ENCODE data around the gene ALKBH3. TPM values are rescaled to one million over a fixed set of nuclear protein-coding genes. Genes with fewer than 3 reads are reported as not detected.

Gene ALKBH3
- total RNA-seq, 1 experiment from 2014 or later = 36.7 TPM

DNA sequence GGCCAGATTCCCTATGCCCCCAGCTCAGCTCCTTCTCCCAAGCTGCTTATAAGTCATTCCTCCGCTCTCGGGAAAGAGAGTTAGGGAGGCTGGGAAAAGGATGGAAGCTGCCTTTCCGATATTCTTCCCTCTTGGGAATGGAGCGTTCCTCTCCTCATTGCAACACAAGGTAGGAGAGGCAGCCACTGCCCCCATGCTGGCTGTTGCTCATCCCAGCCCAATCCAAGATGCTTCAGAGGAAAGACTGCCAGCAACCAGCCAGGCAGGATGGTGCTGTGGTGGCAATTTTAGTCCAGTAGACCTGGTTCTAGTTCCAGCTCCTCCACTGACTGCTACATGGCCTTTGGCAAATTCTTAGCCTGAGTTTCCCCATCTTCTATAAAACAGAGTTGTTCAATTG, 48.1 kb downstream of the ALKBH3 start:
- no TSS peak for BruUV-seq (replicated peaks)
- ChIA-PET CTCF (interaction anchor here (0.9 kb wide), 2 partner anchors 16 to 167 kb away, joined by 3 to 4 read pairs; partner anchors contain the start of gene EXT2), RAD21 (ENCODE audit: low non-redundant PET in 1 of 2, low total read pairs in 2 of 2, uncharacterized antibody in 2 of 2, unreplicated experiment in 2 of 2) (no interaction called here), POLR2A (no interaction called here)
- no peak for DNase-seq (ENCODE audit: low read depth, low spot score)
- Histone ChIP-seq H3K9ac (ENCODE audit: low read length) (no peak overlapping the region), H3K4me3 (replicated peaks in 1 of 2; ENCODE audit: low read depth in 1 of 2, low read length in 2 of 2) (no peak overlapping the region), H3K4me1 (ENCODE audit: control insufficient read depth in 1 of 2, insufficient read depth in 2 of 2, low read length in 2 of 2) (peaks cover 0 to 8% of the 10 kb centered on the region in 2 experiments; a peak in 1 of 4 replicates), H3K27me3 (ENCODE audit: insufficient read depth, low read length) (no peaks in the 10 kb centered on the region), H3K4me2 (ENCODE audit: low read length) (no peak overlapping the region), H3K9me2 (ENCODE audit: insufficient read depth) (no peaks in the 10 kb centered on the region), H3K27ac (ENCODE audit: low read depth, low read length) (no peak overlapping the region), H4K20me1 (ENCODE audit: insufficient read depth) (no peaks in the 10 kb centered on the region), H3K79me2 (ENCODE audit: insufficient read depth, low read length) (no peaks in the 10 kb centered on the region), H3K9me3 (ENCODE audit: control insufficient read depth in 1 of 2, insufficient read depth in 1 of 2, low read depth in 1 of 2, low read length in 2 of 2) (no peaks in the 10 kb centered on the region), H2AFZ (ENCODE audit: low read depth, low read length, poor library complexity, severe bottlenecking) (no peak overlapping the region), H3K36me3 (ENCODE audit: control insufficient read depth in 1 of 2, insufficient read depth in 2 of 2, low read length in 2 of 2) (no peaks in the 10 kb centered on the region)
- no peak for TF ChIP-seq ZFX (IDR thresholded peaks at IDR 0.05)
- no peak for TF ChIP-seq FOSL1 (IDR thresholded peaks at IDR 0.05; ENCODE audit: low read depth)
- TF ChIP-seq, protein P1, sequence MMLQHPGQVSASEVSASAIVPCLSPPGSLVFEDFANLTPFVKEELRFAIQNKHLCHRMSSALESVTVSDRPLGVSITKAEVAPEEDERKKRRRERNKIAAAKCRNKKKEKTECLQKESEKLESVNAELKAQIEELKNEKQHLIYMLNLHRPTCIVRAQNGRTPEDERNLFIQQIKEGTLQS (IDR thresholded peaks at IDR 0.05) = no peak
- no peak for TF ChIP-seq TCF7L2 (IDR thresholded peaks at IDR 0.05; ENCODE audit: borderline replicate concordance, extremely low read depth, insufficient read depth, insufficient read length)
- TF ChIP-seq, protein P2, sequence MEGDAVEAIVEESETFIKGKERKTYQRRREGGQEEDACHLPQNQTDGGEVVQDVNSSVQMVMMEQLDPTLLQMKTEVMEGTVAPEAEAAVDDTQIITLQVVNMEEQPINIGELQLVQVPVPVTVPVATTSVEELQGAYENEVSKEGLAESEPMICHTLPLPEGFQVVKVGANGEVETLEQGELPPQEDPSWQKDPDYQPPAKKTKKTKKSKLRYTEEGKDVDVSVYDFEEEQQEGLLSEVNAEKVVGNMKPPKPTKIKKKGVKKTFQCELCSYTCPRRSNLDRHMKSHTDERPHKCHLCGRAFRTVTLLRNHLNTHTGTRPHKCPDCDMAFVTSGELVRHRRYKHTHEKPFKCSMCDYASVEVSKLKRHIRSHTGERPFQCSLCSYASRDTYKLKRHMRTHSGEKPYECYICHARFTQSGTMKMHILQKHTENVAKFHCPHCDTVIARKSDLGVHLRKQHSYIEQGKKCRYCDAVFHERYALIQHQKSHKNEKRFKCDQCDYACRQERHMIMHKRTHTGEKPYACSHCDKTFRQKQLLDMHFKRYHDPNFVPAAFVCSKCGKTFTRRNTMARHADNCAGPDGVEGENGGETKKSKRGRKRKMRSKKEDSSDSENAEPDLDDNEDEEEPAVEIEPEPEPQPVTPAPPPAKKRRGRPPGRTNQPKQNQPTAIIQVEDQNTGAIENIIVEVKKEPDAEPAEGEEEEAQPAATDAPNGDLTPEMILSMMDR (IDR thresholded peaks at IDR 0.05 in 2 of 3, conservative IDR thresholded peaks at IDR 0.05 in 1 of 3; ENCODE audit: borderline replicate concordance in 1 of 3, insufficient read depth in 1 of 3, low read depth in 2 of 3, low read length in 2 of 3) = no peak
- TF ChIP-seq, protein P3, sequence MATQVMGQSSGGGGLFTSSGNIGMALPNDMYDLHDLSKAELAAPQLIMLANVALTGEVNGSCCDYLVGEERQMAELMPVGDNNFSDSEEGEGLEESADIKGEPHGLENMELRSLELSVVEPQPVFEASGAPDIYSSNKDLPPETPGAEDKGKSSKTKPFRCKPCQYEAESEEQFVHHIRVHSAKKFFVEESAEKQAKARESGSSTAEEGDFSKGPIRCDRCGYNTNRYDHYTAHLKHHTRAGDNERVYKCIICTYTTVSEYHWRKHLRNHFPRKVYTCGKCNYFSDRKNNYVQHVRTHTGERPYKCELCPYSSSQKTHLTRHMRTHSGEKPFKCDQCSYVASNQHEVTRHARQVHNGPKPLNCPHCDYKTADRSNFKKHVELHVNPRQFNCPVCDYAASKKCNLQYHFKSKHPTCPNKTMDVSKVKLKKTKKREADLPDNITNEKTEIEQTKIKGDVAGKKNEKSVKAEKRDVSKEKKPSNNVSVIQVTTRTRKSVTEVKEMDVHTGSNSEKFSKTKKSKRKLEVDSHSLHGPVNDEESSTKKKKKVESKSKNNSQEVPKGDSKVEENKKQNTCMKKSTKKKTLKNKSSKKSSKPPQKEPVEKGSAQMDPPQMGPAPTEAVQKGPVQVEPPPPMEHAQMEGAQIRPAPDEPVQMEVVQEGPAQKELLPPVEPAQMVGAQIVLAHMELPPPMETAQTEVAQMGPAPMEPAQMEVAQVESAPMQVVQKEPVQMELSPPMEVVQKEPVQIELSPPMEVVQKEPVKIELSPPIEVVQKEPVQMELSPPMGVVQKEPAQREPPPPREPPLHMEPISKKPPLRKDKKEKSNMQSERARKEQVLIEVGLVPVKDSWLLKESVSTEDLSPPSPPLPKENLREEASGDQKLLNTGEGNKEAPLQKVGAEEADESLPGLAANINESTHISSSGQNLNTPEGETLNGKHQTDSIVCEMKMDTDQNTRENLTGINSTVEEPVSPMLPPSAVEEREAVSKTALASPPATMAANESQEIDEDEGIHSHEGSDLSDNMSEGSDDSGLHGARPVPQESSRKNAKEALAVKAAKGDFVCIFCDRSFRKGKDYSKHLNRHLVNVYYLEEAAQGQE (IDR thresholded peaks at IDR 0.05; ENCODE audit: low read depth) = no peak
- no peak for TF ChIP-seq CEBPB (IDR thresholded peaks at IDR 0.05; ENCODE audit: low read depth)
- TF ChIP-seq POLR2A (IDR thresholded peaks at IDR 0.05; ENCODE audit: borderline replicate concordance, extremely low read depth, insufficient read depth, insufficient read length) = no peak
- no peak for ATAC-seq
- intact Hi-C loops (cut with micrococcal nuclease) = no loop called here
